ENCODE data around the gene TBC1D5.
"Not testable (repeated sequence)": the region's sequence is repeated elsewhere in the genome, so short reads cannot be mapped to it uniquely, and the experiment has no call there.

Gene TBC1D5

GRCh38 chr3:17724948-17725347, 17.5 kb downstream of the TBC1D5 start:
- no peak overlapping the region for H3K27ac ChIP-seq
- TF ChIP-seq CTCF (conservative IDR thresholded peaks at IDR 0.05) (no peak), ZFX (IDR thresholded peaks at IDR 0.05) (no peak)

GRCh38 chr3:17724122-17724521, 18.3 kb downstream of the TBC1D5 start:
- TF ChIP-seq CTCF (conservative IDR thresholded peaks at IDR 0.05): no peak
- TF ChIP-seq ZFX (IDR thresholded peaks at IDR 0.05): no peak
- no peak overlapping the region for H3K27ac ChIP-seq

- no peak overlapping the region for H3K27ac ChIP-seq
- no peak for TF ChIP-seq CTCF (conservative IDR thresholded peaks at IDR 0.05)
- TF ChIP-seq ZFX (IDR thresholded peaks at IDR 0.05): no peak
Observed at GRCh38 chr3:17717411-17717810, 25.0 kb downstream of the TBC1D5 start.

- H3K27ac ChIP-seq: no peak overlapping the region
- TF ChIP-seq ZFX (IDR thresholded peaks at IDR 0.05) (no peak), CTCF (conservative IDR thresholded peaks at IDR 0.05) (no peak)
Observed at GRCh38 chr3:17714473-17714872, 28.0 kb downstream of the TBC1D5 start.

- H3K27ac ChIP-seq: no peak overlapping the region
- TF ChIP-seq CTCF (conservative IDR thresholded peaks at IDR 0.05): no peak
- no peak for TF ChIP-seq ZFX (IDR thresholded peaks at IDR 0.05)
Observed at GRCh38 chr3:17709236-17709810, 33.1 kb downstream of the TBC1D5 start.

GRCh38 chr3:17707813-17708543, 34.5 kb downstream of the TBC1D5 start:
- TF ChIP-seq CTCF (conservative IDR thresholded peaks at IDR 0.05) (no peak), ZFX (IDR thresholded peaks at IDR 0.05) (no peak)

GRCh38 chr3:17705991-17706390, 36.4 kb downstream of the TBC1D5 start:
- H3K27ac ChIP-seq: not testable (repeated sequence)

More at GRCh38 chr3:17707813-17708543, 34.5 kb downstream of the TBC1D5 start:
- no peak overlapping the region for H3K27ac ChIP-seq

- H3K27ac ChIP-seq: not testable (repeated sequence)
Observed at GRCh38 chr3:17699815-17700214, 42.6 kb downstream of the TBC1D5 start.

- not testable (repeated sequence) for H3K27ac ChIP-seq
Observed at GRCh38 chr3:17695665-17696064, 46.8 kb downstream of the TBC1D5 start.

GRCh38 chr3:17693670-17693999, 48.8 kb downstream of the TBC1D5 start:
- H3K27ac ChIP-seq: not testable (repeated sequence)

GRCh38 chr3:17692846-17693669, 49.4 kb downstream of the TBC1D5 start:
- not testable (repeated sequence) for H3K27ac ChIP-seq
